ENCODE results near the gene ABHD1.

The ABHD1 gene

DNA sequence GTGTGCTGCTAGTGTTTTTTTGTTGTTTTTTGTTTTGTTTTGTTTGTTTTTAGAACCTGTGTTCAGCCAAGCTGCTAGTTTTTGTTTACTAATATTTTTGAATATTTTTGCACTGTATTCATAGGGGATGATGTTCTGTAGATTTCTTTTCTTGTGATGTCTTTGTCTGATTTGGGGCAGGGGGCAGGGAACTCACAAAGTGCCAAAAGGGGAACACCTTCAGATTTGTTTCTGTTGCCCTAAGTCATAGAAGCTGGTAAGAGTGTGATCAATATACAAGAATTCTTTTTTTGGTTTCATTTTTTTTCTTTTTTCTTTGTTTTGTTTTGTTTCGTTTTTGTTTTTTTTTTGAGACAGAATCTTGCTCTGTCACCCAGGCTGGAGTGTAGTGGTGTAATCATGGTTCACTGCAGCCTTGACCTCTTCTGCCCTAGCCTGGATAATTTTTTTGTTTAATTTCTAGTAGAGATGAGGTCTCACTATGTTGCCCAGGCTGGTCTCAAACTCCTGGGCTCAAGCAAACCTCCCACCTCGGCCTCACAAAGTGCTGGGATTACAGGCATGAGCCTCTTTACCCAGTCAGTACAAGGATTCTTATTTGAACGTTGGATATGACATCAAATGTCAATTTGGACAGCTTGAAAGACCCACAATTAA is 55.9 kb downstream of the ABHD1 start (continued):
- TF ChIP-seq, protein P1, sequence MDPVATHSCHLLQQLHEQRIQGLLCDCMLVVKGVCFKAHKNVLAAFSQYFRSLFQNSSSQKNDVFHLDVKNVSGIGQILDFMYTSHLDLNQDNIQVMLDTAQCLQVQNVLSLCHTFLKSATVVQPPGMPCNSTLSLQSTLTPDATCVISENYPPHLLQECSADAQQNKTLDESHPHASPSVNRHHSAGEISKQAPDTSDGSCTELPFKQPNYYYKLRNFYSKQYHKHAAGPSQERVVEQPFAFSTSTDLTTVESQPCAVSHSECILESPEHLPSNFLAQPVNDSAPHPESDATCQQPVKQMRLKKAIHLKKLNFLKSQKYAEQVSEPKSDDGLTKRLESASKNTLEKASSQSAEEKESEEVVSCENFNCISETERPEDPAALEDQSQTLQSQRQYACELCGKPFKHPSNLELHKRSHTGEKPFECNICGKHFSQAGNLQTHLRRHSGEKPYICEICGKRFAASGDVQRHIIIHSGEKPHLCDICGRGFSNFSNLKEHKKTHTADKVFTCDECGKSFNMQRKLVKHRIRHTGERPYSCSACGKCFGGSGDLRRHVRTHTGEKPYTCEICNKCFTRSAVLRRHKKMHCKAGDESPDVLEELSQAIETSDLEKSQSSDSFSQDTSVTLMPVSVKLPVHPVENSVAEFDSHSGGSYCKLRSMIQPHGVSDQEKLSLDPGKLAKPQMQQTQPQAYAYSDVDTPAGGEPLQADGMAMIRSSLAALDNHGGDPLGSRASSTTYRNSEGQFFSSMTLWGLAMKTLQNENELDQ (tag by site-specific recombination; IDR thresholded peaks at IDR 0.05; ENCODE audit: low read depth): no peak
- no peak for TF ChIP-seq ZNF23 (tag by site-specific recombination; IDR thresholded peaks at IDR 0.05; ENCODE audit: borderline replicate concordance)
- TF ChIP-seq ZIC2 (tag by site-specific recombination; IDR thresholded peaks at IDR 0.05): no peak

Data from HEK293 (cell line).